ENCODE data around the gene SCAANT1. TPM values are rescaled to one million over a fixed set of nuclear protein-coding genes. Genes with fewer than 3 reads are reported as not detected.

Gene SCAANT1
- total RNA-seq, 1 donor from 2014 or later, result not detected

DNA sequence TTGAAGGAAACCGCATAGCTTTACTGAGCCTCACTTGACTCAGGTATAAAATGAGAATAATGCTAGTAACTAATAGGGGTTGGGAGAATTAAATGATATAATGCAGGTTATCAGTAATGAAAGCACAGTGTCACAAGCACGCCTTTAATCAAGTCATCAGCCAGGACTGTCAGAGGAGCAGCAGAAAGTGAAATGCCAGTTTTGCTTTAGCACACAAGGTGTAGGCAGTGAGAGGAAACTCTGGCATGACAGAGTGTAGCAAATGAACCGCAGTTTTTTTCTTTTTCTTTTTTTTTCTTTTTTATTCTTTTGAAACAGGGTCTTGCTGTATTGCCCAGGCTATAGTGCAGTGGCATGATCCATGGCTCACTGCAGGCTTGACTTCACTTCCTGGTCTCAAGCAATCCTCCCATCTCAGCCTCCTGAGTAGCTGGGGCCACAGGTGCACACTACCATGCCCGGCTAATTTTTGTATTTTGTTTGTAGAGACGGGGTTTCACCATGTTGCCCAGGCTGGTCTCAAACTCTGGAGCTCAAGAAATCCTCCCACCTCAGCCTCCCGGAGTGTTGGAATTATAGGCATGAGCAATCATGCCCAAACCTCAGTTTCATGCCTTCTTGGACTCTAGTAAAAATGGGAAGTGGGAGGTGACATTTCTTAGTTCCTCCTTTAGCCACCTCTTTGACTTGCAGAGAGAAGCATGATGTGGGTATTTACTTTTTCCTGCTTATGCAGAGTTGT, 9.7 kb upstream of the SCAANT1 start:
- H3K36me3 ChIP-seq (ENCODE audit: control insufficient read depth, insufficient read depth, low read length), result peaks cover 17% of the 10 kb centered on the region
- TF ChIP-seq CTCF (IDR thresholded peaks at IDR 0.05; ENCODE audit: insufficient read depth, low read length, severe bottlenecking), result no peak
- DNase-seq (ENCODE audit: low read depth), result no peak
- no peak overlapping the region for H3K4me3 ChIP-seq (ENCODE audit: low read depth, low read length)
- H3K27me3 ChIP-seq (ENCODE audit: control insufficient read depth, insufficient read depth, low read length), result no peaks in the 10 kb centered on the region
- no peak for FAIRE-seq

DNA sequence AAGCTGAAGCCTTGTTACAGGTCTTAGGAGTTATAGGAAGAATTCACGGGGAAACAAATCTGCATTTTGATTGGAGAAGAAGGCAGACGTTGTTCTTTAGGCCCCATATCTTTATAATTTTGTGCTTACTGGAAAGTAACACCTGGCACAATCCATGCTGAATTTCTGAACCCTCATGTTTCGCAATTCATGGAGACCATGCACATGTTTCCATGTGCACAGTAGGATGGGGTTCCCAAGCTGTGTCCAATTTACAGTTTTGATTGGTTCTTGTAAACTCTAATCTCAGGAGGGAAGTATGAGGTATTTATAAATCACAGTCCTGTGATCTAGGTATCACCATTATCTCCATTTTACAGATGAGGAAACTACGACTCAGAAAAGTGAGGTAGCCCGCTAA, 7.8 kb upstream of the SCAANT1 start:
- no peak for FAIRE-seq
- TF ChIP-seq CTCF (IDR thresholded peaks at IDR 0.05; ENCODE audit: insufficient read depth, low read length, severe bottlenecking), result no peak
- Histone ChIP-seq H3K36me3 (ENCODE audit: control insufficient read depth, insufficient read depth, low read length) (peaks cover 12% of the 10 kb centered on the region), H3K4me3 (ENCODE audit: low read depth, low read length) (no peak overlapping the region), H3K27me3 (ENCODE audit: control insufficient read depth, insufficient read depth, low read length) (no peaks in the 10 kb centered on the region)
- DNase-seq (ENCODE audit: low read depth), result no peak

DNA sequence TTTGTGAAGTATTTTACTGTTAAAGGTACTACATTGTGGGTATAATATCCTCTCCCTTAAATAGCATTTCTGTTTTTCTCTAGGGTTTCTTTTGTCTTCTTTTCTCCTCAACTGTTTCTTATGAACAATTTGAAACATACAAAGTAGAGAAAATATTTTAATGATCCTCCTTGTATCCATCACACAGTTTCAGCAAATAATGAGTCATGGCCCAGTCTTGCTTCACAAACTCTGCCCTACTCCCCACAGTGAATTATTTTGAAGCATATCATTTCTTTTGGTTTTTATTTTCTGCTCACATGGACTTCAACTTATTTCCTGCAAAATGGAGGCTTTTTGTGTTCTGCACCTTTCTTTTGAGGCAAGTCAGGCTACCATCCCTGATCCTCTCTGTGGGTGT, 6.1 kb upstream of the SCAANT1 start:
- peak; percentile 54 for DNase-seq (ENCODE audit: low read depth)
- Histone ChIP-seq H3K4me3 (ENCODE audit: low read depth, low read length) (no peak overlapping the region), H3K36me3 (ENCODE audit: control insufficient read depth, insufficient read depth, low read length) (peaks cover 9% of the 10 kb centered on the region), H3K27me3 (ENCODE audit: control insufficient read depth, insufficient read depth, low read length) (no peaks in the 10 kb centered on the region)
- FAIRE-seq, result no peak
- TF ChIP-seq CTCF (IDR thresholded peaks at IDR 0.05; ENCODE audit: insufficient read depth, low read length, severe bottlenecking), result no peak

GRCh38 chr3:63914312-63914711, 2.1 kb upstream of the SCAANT1 start:
- no peak overlapping the region for H3K4me3 ChIP-seq (ENCODE audit: low read depth, low read length)
- FAIRE-seq, result no peak
- peaks cover 3% of the 10 kb centered on the region for H3K36me3 ChIP-seq (ENCODE audit: control insufficient read depth, insufficient read depth, low read length)
- H3K27me3 ChIP-seq (ENCODE audit: control insufficient read depth, insufficient read depth, low read length), result no peaks in the 10 kb centered on the region
- TF ChIP-seq CTCF (IDR thresholded peaks at IDR 0.05; ENCODE audit: insufficient read depth, low read length, severe bottlenecking), result no peak
- peak; percentile 81 for DNase-seq (ENCODE audit: low read depth)

- no peak for FAIRE-seq
- no peak for TF ChIP-seq CTCF (IDR thresholded peaks at IDR 0.05; ENCODE audit: insufficient read depth, low read length, severe bottlenecking)
- Histone ChIP-seq H3K4me3 (ENCODE audit: low read depth, low read length) (peak overlapping the region; percentile 52), H3K27me3 (ENCODE audit: control insufficient read depth, insufficient read depth, low read length) (no peaks in the 10 kb centered on the region), H3K36me3 (ENCODE audit: control insufficient read depth, insufficient read depth, low read length) (peaks cover 2% of the 10 kb centered on the region)
- peak; percentile 47 for DNase-seq (ENCODE audit: low read depth)
These were observed 795 bp upstream of the SCAANT1 start for GRCh38 chr3:63912768-63913588.
